Osteoblast (primary cell): ENCODE results near the gene MINPP1. TPM values are rescaled to one million over a fixed set of nuclear protein-coding genes. Genes with fewer than 3 reads are reported as not detected.

Experiments used
- DNase-seq: peaks from one replicate; pipeline ENCODE4 v3.0.0; 2011; ENCODE audit warnings: low spot score, mixed read lengths; ENCODE audit not compliant: insufficient read length; ENCODE audit errors: missing footprints
- H2AFZ ChIP-seq: 2 replicates; pipeline ENCODE4 v1.6.0; 2011; ENCODE audit warnings: mild to moderate bottlenecking, low read length
- H3K27ac ChIP-seq: 2 replicates; pipeline ENCODE4 v1.5.1; 2011; ENCODE audit warnings: mild to moderate bottlenecking, low read depth, low read length, moderate library complexity
- H3K27me3 ChIP-seq: 2 replicates; pipeline ENCODE4 v1.6.0; 2012; ENCODE audit warnings: mild to moderate bottlenecking, control low read depth, inconsistent platforms, low read length, moderate library complexity; ENCODE audit not compliant: insufficient read depth
- H3K36me3 ChIP-seq: 2 replicates; pipeline ENCODE4 v1.5.1; 2011; ENCODE audit warnings: mild to moderate bottlenecking, low read length, control low read depth, moderate library complexity; ENCODE audit not compliant: insufficient read depth
- H3K4me1 ChIP-seq: 2 replicates; pipeline ENCODE4 v1.5.1; 2011; ENCODE audit warnings: mild to moderate bottlenecking, low read length, control low read depth, moderate library complexity; ENCODE audit not compliant: insufficient read depth
- H3K4me2 ChIP-seq: 2 replicates; pipeline ENCODE4 v1.6.0; 2011; ENCODE audit warnings: mild to moderate bottlenecking, low read length; ENCODE audit not compliant: insufficient read depth
- H3K4me3 ChIP-seq: fragments of 200-600 bp; sonication (generic); 3 replicates; pipeline ENCODE4 v1.5.1; 2012; ENCODE audit warnings: mild to moderate bottlenecking, low read length, inconsistent platforms; ENCODE audit not compliant: insufficient read depth
- H3K79me2 ChIP-seq: 2 replicates; pipeline ENCODE4 v1.6.0; 2012; ENCODE audit warnings: mild to moderate bottlenecking, low read length, control low read depth, inconsistent platforms; ENCODE audit not compliant: insufficient read depth
- H3K9me3 ChIP-seq: 2 replicates; pipeline ENCODE4 v1.5.1; 2011; ENCODE audit warnings: low read depth, low read length, control low read depth
- H4K20me1 ChIP-seq: 2 replicates; pipeline ENCODE4 v1.6.0; 2012; ENCODE audit warnings: mild to moderate bottlenecking, low read length, control low read depth; ENCODE audit not compliant: insufficient read depth
- total RNA-seq: library from RNA; depleted of rRNA; stranded (reverse); fragments of >200 nt; gene quantifications from 2 replicates; pipeline ENCODE4 v1.2.3, GENCODE V29; 2012
- TF ChIP-seq, protein P1 (sequence below): IDR thresholded peaks from 2 replicates; pipeline ENCODE4 v1.5.1; 2011; ENCODE audit warnings: mild to moderate bottlenecking, low read depth, low read length, moderate library complexity; ENCODE audit errors: extremely low read depth

MINPP1 gene
- total RNA-seq, 1 donor = 22.1 TPM

DNA sequence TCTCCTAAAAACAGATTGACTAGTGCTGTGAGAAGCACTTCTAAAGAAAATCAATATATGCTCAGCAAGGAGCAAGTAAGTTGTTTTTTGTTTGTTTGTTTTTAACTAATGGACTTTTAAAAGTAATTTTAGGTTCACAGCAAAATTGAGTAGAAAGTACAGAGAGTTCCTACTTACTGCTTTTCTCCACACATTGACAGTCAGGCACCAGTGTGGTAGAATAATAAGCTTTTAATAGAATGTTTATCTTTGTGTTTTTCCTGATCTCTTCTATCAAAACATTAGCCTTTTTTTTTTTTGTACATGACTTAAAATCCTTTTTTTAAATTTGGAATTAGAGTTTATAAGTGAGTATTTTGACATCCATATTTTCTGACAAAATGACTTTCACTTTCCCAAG lies 28.0 kb downstream of the MINPP1 start:
- Histone ChIP-seq H3K4me2 (peak overlapping the region; percentile 54), H2AFZ (no peak overlapping the region)
- DNase-seq = peak; percentile 13

DNA sequence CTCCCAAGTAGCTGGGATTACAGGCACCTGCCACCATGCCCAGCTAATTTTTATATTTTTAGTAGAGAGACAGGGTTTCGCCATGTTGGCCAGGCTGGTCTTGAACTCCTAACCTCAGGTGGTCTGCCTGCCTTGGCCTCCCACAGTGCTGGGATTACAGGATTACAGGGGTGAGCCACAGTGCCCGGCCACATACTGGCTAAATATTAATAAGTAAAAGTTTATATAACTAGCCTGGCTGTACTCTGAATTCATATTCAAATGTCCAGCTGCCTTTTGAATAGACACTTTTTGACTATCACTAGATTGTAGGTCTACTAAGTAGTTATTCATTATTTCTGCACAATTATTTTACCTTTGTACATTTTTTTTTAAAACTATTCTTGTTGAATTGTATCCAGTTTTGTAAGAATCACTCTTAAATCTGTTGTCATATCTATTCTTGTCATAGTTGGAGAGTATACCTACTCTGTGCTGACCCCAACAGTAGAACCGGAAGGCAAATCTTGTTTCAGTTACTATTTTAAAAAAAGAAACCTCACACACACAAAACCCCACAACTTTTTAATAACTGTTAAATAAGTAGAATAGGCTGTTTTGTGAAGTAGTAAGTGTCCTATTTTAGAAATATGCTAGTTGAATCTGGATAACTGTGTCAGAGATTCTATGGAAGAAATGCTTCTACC lies 29.6 kb downstream of the MINPP1 start:
- H3K27ac ChIP-seq = no peak overlapping the region
- no peaks in the 10 kb centered on the region for H3K9me3 ChIP-seq
- no peaks in the 10 kb centered on the region for H3K36me3 ChIP-seq
- no peak for DNase-seq
- no peaks in the 10 kb centered on the region for H4K20me1 ChIP-seq
- peaks cover 26% of the 10 kb centered on the region for H3K4me1 ChIP-seq
- no peak overlapping the region for H3K4me3 ChIP-seq
- H3K79me2 ChIP-seq = peaks cover 8% of the 10 kb centered on the region
- H2AFZ ChIP-seq = no peak overlapping the region
- no peaks in the 10 kb centered on the region for H3K27me3 ChIP-seq
- TF ChIP-seq, protein P1, sequence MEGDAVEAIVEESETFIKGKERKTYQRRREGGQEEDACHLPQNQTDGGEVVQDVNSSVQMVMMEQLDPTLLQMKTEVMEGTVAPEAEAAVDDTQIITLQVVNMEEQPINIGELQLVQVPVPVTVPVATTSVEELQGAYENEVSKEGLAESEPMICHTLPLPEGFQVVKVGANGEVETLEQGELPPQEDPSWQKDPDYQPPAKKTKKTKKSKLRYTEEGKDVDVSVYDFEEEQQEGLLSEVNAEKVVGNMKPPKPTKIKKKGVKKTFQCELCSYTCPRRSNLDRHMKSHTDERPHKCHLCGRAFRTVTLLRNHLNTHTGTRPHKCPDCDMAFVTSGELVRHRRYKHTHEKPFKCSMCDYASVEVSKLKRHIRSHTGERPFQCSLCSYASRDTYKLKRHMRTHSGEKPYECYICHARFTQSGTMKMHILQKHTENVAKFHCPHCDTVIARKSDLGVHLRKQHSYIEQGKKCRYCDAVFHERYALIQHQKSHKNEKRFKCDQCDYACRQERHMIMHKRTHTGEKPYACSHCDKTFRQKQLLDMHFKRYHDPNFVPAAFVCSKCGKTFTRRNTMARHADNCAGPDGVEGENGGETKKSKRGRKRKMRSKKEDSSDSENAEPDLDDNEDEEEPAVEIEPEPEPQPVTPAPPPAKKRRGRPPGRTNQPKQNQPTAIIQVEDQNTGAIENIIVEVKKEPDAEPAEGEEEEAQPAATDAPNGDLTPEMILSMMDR = no peak
- no peak overlapping the region for H3K4me2 ChIP-seq

More for the DNA sequence above, 28.0 kb downstream of the MINPP1 start:
- Histone ChIP-seq H3K4me3 (no peak overlapping the region), H3K9me3 (no peaks in the 10 kb centered on the region), H4K20me1 (no peaks in the 10 kb centered on the region), H3K4me1 (peaks cover 10% of the 10 kb centered on the region), H3K27me3 (no peaks in the 10 kb centered on the region), H3K79me2 (peaks cover 8% of the 10 kb centered on the region), H3K36me3 (no peaks in the 10 kb centered on the region), H3K27ac (peak overlapping the region; percentile 32)
- TF ChIP-seq, protein P1 = no peak

DNA sequence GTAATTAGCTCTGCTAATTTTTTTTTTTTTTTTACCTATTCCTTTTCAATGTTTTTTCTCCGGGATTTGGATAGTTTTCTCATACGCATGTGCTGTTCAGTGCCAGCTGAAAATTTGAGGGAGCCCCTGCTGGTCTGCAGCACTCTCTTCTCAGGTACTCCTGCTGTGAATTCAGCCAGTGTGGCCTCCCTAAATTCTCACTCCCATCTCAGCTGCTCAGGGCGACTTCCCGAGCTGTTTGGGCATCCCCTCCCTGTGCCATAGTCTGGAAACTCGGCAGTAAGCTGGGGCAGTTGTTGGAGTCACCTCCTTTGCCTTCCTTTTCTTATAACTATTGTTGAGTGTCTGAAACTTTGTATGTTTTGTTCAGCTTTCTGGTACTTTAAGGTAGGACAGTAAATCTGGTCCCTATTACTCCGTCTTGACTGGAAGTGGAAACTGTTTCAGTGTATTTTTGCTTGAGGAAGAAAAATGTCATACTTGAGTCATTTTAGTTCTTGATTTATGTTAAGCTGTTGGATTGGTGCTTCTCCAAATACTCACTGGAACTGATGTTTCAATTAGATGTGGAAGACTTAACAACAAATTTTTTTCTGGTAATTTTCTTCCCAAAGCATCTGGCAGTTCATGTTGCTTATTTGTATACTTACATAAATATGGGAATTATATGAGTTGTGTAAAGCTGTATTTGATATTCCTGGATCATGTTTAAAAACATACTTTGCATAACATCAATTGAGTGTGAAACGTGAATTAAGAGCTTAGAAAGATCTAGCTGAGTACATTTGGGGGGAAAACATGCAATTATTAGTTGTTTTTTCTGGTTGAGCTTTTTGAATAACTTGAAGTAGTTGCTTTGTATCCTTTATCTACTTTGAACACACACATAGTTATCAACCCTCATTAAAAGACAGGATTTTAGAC lies 33.7 kb downstream of the MINPP1 start:
- Histone ChIP-seq H3K27me3 (no peaks in the 10 kb centered on the region), H3K36me3 (peaks cover 10% of the 10 kb centered on the region), H3K9me3 (no peaks in the 10 kb centered on the region), H3K4me2 (peak overlapping the region; percentile 56), H4K20me1 (no peaks in the 10 kb centered on the region), H3K4me3 (no peak overlapping the region), H3K79me2 (peaks cover 17% of the 10 kb centered on the region), H3K27ac (peak overlapping the region; percentile 38), H3K4me1 (peaks cover 41% of the 10 kb centered on the region), H2AFZ (peak overlapping the region; percentile 74)
- DNase-seq = peak; percentile 6
- TF ChIP-seq, protein P1 = no peak

DNA sequence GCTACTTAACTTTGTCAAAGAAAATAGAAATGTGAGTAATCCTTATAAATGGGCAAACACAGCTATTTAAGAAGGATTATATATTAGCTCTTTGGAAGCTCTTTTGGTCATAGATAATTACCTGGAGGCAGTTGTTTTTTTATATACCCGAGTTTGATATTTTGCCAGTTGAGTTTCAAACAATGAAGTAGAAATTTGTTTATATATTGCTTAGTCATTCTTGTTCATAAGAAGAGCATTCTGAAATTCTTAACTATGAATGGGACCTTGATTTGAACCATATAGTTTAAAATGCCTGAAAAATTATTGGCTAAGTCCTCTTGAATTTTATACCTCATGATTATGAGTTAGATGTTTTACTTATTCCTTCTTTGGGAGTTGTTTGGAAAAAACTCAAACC lies 36.4 kb downstream of the MINPP1 start:
- Histone ChIP-seq H3K4me2 (no peak overlapping the region), H3K27ac (peak overlapping the region; percentile 70), H2AFZ (no peak overlapping the region), H3K4me1 (peaks cover 63% of the 10 kb centered on the region), H4K20me1 (no peaks in the 10 kb centered on the region), H3K27me3 (no peaks in the 10 kb centered on the region), H3K4me3 (no peak overlapping the region), H3K79me2 (peaks cover 14% of the 10 kb centered on the region), H3K9me3 (no peaks in the 10 kb centered on the region), H3K36me3 (peaks cover 10% of the 10 kb centered on the region)
- TF ChIP-seq, protein P1 = no peak
- peak; percentile 73 for DNase-seq
